GM21786 (cell line): Measurements from ENCODE around the gene SLC39A10.
"Not testable (repeated sequence)": the region's sequence is repeated elsewhere in the genome, so short reads cannot be mapped to it uniquely, and the experiment has no call there.

Experiments
- ATAC-seq: cut with Tn5 transposase; IDR thresholded peaks from one replicate; pipeline ENCODE4 v1.9.1; 2021; ENCODE audit not compliant: unreplicated experiment

Gene SLC39A10

DNA sequence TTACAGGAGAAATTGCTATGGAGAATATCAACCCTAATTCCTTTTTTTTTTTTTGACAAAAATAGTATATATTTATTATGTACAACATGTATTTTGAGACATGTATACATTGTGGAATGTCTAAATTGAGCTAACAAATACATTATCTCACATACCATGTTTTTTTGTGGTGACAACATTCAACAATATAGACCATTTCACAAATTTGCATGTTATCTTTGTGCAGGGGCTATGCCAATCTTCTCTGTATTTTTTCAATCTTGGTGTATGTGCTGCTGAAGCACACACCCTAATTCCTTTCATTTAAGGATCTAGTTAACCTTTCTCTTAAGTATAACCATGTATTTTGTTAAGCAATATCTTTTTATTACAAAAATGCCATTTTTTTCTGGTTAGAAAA, 13.2 kb downstream of the SLC39A10 start:
- no peak for ATAC-seq

GRCh38 chr2:195671563-195671962, 14.5 kb downstream of the SLC39A10 start:
- ATAC-seq = no peak

DNA sequence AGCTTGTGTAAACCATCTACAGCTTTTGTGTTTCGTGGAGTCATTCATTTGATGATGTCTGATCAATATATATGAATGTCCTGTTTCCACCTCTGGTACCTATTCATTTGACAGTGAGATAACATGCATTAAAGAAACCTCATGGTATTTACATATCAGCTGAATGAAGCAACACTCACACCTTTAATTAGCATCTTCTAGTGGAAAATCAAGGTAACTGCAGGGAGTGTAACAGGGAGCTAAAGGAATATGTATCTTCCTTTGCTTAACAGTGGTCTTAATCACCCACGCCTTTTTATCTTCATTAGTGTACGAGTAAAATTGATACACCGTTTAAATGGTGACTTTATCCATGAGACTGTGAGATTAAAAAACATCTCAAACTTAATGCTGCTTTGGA, 15.6 kb downstream of the SLC39A10 start:
- ATAC-seq = no peak

DNA sequence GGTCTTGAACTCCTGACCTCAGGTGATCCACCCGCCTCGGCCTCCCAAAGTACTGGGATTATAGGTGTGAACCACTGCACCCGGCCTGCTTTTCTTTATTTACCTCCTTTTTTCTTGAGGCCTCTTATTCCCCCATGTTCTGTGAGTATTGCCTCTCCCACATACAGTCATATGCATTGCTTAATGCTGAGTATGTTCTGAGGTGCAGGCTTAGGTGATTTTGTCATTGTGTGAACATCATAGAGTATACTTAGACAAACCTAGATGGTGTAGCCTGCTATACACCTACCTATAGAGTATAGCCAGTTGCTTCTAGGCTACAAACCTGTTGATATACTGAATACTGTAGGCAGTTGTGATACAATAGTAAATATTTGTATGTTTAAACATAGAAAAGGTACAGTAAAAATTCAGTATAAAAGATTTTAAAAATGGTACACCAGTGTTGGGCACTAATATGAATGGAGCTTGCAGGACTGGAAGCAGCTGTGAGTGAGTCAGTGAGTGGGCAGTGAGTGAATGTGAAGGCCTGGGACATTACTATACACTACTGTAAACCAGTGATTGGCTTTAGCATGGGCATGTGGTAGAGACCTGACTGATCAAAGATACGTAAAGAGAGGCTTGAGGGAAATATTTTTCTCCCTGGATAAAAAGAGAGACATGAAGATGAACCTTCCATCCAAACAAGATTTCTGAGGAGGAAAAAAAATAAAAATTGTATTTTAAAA, 17.6 kb downstream of the SLC39A10 start:
- ATAC-seq = no peak

- no peak for ATAC-seq
Measured at GRCh38 chr2:195675783-195676427, 18.9 kb downstream of the SLC39A10 start.

GRCh38 chr2:195677290-195677689, 20.3 kb downstream of the SLC39A10 start:
- ATAC-seq = no peak

DNA sequence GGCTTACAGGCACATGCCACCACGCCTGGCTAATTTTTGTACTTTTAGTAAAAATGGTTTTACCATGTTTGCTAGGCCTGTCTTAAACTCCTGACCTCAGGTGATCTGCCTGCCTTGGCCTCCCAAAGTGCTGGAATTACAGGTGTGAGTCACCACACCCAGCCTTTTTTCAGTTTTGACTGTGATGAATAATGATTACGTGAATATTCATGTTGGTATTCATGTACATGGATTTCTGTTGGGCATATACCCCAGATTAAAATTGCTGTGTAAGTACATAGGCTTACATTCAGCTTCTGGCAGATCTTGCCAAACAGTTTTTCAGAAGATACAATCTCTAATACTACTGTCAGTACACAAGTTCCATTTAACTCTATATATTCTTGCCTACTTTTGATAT, 20.9 kb downstream of the SLC39A10 start:
- no peak for ATAC-seq

DNA sequence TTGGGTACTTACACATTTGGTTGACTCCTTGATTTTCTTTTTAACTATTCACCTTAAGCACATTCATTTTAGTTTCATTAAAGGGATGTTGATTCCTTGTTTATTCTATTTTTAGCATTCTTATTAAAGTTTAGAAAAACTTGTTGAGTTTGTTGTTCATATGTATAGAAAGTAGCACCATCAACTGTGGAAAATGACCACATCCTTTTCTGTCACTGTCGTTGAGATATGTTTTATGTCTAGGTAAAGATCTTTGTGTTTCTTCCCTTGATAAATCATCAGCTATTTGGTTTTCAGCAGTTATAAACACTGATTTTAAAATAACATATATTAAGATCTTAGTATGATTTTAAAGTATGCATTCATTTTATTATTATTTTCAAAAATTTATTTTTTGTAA, 25.1 kb downstream of the SLC39A10 start:
- ATAC-seq = no peak

DNA sequence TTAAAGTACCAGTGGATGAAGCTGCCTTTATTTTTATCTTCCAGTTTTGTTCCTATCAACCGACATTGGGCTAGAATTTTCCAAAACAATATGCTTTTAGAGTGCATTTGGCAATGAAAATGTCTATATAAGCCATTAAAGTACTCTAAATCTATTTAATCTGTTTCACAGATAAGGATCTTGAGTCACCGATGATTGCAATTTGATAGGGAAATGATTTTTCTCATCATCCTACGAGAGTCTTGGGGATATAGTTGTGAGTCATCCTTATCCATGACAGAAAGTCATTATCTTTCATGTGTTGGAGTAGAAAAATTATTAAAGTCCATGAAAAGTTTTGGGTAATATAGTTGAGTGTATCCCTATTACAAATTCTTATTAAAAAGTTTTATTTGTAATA, 26.1 kb downstream of the SLC39A10 start:
- no peak for ATAC-seq

DNA sequence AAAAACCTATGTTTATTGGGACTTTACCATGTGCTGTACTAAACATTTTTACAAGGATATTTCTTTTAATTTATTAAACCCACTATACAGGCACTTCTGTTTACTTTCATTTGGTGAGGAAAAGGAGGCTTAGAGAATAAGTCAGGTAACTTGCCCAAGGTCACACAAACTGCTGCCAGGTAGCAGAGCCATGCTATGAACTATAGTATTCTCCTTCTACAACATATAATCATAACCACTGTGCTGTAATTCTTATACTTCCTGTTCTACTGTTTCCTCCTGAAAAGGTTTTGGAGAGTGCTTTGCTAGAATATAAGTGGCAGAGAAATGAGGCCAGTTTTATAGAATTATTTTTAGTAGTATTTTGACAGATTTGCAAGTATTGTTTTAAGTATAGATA, 29.5 kb downstream of the SLC39A10 start:
- ATAC-seq = no peak

DNA sequence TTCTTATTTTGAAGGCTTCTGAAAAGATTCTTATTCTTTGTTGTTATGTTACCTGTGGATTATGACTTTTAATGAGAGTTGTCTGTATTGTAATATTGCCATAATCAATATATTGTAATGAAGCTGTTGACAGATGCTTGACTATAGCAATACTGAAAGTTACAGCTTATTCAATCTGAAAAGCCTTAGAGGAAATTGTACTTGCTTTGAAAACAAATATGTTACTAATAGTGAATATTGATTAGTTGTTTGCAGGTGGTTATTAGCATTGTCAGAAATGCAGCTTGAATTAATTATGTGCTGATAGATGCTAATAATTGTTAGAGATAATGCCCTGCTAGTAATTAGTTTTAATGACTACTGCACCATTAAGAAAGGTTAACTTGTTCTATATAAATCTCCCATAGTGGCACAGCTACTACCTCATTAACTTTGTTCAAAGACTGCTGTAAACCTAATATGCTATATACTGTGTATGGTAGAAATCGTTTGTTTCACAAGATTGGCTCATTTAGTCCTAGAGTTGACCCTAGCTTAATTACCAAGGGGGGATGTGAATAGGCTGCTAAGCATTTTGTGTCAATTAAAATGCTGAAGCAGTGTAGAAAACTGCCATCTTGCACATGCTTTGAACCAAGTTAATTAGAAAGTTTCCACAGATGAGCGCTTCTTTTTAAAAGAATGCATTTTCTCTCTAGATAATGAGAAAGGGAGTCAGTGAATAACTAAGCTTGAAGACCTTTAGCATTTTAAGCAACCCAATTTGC, 30.5 kb downstream of the SLC39A10 start:
- no peak for ATAC-seq

- not testable (repeated sequence) for ATAC-seq
Measured at GRCh38 chr2:195692531-195692930, 35.5 kb downstream of the SLC39A10 start.

DNA sequence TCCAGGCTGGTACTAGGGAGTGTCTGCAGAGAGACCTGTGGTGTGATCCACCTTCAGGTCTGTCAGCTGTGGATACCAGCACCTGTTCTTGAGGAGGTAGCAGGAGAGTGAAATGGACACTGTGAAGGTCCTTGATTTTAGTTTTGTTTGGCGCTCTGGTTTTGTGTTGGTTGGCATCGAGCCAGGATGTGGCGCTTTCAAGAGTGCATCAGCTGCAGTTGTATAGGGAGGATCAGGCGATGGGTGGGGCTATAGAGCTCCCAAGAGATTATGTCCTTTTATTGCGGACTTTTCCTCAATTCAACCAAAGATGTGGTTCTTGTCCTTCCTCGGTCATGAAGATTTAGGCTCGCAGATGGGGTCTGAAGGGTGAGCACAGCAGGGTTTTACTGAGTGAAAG, 37.5 kb downstream of the SLC39A10 start:
- ATAC-seq = no peak

DNA sequence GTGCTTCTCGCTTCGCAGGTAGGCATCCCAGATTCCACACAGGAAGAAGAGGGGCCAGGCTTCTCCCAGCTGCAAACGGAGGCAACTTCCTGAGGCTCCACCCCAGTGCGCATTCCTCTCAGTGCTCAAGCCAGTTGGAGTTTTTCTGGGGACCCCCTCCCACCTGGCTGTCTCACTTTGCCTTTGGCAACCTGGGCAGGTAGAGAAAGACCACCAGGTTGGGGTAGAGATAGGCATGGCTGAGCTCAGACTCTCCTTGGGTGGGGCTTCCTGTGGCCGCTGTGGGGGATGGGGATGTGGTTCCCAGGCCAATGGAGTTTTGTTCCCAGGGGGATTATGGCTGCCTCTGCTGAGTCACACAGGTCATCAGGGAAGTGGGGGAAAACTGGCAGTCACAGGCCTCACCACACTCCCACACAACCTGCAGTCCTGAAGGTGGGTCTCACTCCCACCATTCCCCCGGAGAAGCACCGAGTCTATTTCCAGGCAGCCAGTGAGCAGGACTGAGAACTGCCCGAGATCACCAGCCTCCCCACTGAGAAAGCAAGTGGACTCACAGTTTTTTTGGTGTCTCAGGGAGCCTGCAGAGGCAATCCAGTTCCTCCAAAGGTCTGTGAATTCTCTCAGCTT, 38.1 kb downstream of the SLC39A10 start:
- no peak for ATAC-seq

DNA sequence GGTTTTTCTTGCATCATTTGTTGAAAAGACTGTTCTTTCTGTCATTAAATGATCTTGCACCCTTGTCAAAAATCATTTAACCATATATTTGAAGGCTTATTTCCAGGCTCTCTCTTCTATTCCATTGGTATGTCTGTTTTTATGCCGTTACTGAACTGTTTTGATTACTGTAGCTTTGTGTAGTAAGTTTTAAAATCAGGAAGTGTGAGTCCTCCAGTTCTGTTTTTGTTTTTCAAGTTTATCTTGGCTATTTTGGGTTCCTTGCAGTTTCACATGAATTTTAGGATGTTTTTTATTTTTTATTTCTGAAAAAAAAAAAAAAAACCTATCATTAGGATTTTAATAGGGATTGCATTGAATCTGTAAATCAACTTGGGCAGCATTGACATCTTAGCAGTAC, 39.0 kb downstream of the SLC39A10 start:
- ATAC-seq = no peak

GRCh38 chr2:195697681-195698220, 40.7 kb downstream of the SLC39A10 start:
- no peak for ATAC-seq

DNA sequence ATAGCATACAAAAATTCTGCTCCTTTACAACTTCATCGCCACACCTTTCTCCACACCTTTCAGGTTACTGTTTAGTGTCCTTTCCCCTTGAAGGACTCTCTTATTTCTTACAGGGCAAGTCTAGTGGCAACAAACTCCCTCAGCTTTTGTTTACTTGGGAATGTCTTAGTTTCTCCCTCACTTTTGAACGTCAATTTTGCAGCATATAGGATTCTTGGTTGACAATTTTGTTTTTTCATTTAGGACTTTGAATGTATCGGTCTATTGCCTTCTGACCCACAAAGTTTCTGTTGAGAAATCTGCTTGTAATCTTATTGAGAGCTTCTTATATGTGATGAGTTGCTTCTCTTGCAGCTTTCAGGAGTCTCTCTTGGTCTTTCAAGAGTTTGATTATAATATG, 43.5 kb downstream of the SLC39A10 start:
- no peak for ATAC-seq

DNA sequence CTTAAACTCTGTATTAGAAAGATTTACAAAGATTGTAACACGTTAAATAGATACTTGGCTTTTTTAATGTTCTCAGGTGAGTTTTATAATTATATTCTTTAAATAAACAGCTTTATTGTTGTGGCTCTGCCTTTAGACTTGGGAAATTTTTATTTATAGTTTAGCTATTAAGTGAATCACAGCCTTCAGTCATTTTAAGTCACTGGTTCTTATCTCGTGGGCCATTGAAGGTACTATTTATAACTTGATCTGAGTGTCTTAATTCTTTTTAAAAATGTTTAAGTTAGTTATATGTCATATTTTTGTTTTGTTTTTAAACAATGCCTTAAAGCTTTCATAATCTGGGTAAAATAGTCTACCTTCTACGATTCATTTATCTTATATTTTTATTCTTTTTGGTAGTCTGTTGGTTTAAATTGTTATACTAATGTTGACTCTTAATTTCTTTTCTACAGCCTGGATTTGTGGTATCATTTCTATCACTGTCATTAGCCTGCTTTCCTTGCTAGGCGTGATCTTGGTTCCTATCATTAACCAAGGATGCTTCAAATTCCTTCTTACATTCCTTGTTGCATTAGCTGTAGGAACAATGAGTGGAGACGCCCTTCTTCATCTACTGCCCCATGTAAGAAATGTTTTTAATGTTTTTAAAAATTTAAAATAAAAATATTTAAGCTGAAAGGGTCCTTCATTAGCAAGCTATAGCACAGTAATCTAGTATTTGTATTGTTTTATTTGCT, 49.3 kb downstream of the SLC39A10 start:
- no peak for ATAC-seq

- no peak for ATAC-seq
Measured at GRCh38 chr2:195709901-195710806, 53.1 kb downstream of the SLC39A10 start.

DNA sequence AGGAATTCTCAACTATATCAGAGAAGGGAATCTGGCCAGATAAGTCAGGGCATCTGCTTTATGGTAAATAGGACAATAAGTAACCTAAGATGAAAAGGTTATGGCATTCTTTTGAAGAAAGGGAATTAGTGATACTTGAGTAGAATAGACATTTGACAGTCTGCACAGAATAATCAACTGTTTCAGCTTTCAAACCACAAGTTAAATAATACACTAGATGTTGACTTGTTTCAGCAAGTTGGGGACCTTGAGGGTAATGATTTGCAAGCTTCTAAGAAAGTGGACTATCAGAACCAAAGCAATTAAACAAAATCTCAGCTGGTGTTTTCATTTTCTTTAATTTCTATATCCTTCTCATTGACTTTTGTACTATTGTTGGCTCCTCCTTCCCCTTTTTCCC, 54.5 kb downstream of the SLC39A10 start:
- peak; percentile 86 for ATAC-seq
